MM.1S (cell line): Measurements from ENCODE around the gene CHN1.

Experiments used
- DNase-seq: peaks from one replicate; pipeline ENCODE4 v3.0.0-alpha.2; 2015
- H2AFZ ChIP-seq: fragments of 300-600 bp; sonication (generic); 2 replicates; pipeline ENCODE4 v1.6.0; 2016; ENCODE audit warnings: antibody characterized with exemption, low read length
- H3F3A ChIP-seq: fragments of 300-600 bp; sonication (generic); 2 replicates; pipeline ENCODE4 v1.6.1; 2016; ENCODE audit warnings: mild to moderate bottlenecking, antibody characterized with exemption, low read length, moderate library complexity, mixed read lengths; ENCODE audit not compliant: insufficient read depth
- H3K27ac ChIP-seq: fragments of 300-600 bp; sonication (generic); 2 replicates; pipeline ENCODE4 v1.5.1; 2016; ENCODE audit warnings: mild to moderate bottlenecking, low read length
- H3K27me3 ChIP-seq: fragments of 300-600 bp; sonication (generic); replicated peaks from 2 replicates; pipeline ENCODE4 v1.6.0; 2016; ENCODE audit warnings: low read length; ENCODE audit not compliant: insufficient read depth
- H3K36me3 ChIP-seq: fragments of 300-600 bp; sonication (generic); replicated peaks from 2 replicates; pipeline ENCODE4 v1.6.1; 2016; ENCODE audit warnings: mild to moderate bottlenecking, low read length, mixed read lengths; ENCODE audit not compliant: insufficient read depth
- H3K4me1 ChIP-seq: fragments of 300-600 bp; sonication (generic); 2 replicates; pipeline ENCODE4 v1.6.1; 2016; ENCODE audit warnings: low read length, mixed read lengths
- H3K4me2 ChIP-seq: fragments of 300-600 bp; sonication (generic); 2 replicates; pipeline ENCODE4 v1.6.0; 2016; ENCODE audit warnings: low read depth, low read length
- H3K4me3 ChIP-seq: fragments of 300-600 bp; sonication (generic); 2 replicates; pipeline ENCODE4 v1.5.1; 2016; ENCODE audit warnings: low read length, mixed read lengths
- H3K79me2 ChIP-seq: fragments of 300-600 bp; sonication (generic); 2 replicates; pipeline ENCODE4 v1.6.1; 2016; ENCODE audit warnings: mixed run types, low read length, mixed read lengths
- H3K9ac ChIP-seq: fragments of 300-600 bp; sonication (generic); 2 replicates; pipeline ENCODE4 v1.6.1; 2016; ENCODE audit warnings: low read length, mixed read lengths
- H3K9me2 ChIP-seq: fragments of 300-600 bp; sonication (generic); replicated peaks from 2 replicates; pipeline ENCODE4 v1.6.1; 2016; ENCODE audit warnings: mild to moderate bottlenecking, low read length, mixed read lengths; ENCODE audit not compliant: insufficient read depth
- H3K9me3 ChIP-seq: fragments of 300-600 bp; sonication (generic); replicated peaks from 2 replicates; pipeline ENCODE4 v1.6.1; 2016; ENCODE audit warnings: mild to moderate bottlenecking, low read length, mixed read lengths; ENCODE audit not compliant: insufficient read depth
- H4K20me1 ChIP-seq: fragments of 300-600 bp; sonication (generic); 2 replicates; pipeline ENCODE4 v1.6.1; 2016; ENCODE audit warnings: mild to moderate bottlenecking, low read length, moderate library complexity, mixed read lengths; ENCODE audit not compliant: insufficient read depth
- CTCF ChIP-seq: fragments of 300-600 bp; sonication (generic); IDR thresholded peaks from 2 replicates; pipeline ENCODE4 v1.5.1; 2016; ENCODE audit warnings: antibody characterized with exemption, low read length, mixed read lengths
- EZH2 ChIP-seq: fragments of 300-600 bp; sonication (generic); optimal IDR thresholded peaks from 2 replicates; pipeline ENCODE3; 2017; ENCODE audit warnings: low read depth, mild to moderate bottlenecking, antibody characterized with exemption, low read length, mixed read lengths
- EZH2phosphoT487 ChIP-seq: fragments of 300-600 bp; sonication (generic); IDR thresholded peaks from 2 replicates; pipeline ENCODE4 v1.6.1; 2018; ENCODE audit warnings: antibody characterized with exemption, low read length

Gene CHN1

DNA sequence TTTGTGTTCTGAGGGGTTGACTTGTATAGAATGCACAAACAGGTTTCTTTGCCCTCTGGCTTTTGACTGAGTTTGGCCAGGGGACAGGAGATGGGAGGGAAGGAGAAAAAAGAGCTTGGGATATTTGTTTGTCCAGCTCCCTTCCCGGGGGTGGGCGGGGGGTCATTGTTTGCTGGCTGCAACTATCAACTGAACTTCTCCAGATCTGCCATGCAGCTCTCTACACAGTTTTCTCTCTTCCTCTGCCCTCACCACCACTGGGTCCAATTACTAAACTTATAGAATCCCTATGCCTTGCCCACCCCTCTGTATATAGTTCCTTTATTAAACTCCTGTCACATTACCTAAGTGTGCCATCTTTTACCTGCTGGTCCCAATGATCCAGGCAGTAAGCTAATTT, 32.8 kb upstream of the CHN1 start:
- no peaks in the 10 kb centered on the region for H3K36me3 ChIP-seq
- no peaks in the 10 kb centered on the region for H3K27me3 ChIP-seq
- no peaks in the 10 kb centered on the region for H3F3A ChIP-seq
- no peaks in the 10 kb centered on the region for H3K9me3 ChIP-seq
- H3K4me2 ChIP-seq, result no peak overlapping the region
- H3K9me2 ChIP-seq, result no peaks in the 10 kb centered on the region
- no peak for TF ChIP-seq EZH2phosphoT487
- no peak overlapping the region for H3K4me3 ChIP-seq
- no peak overlapping the region for H3K9ac ChIP-seq
- H3K79me2 ChIP-seq, result no peaks in the 10 kb centered on the region
- no peak overlapping the region for H3K27ac ChIP-seq
- H3K4me1 ChIP-seq, result peaks cover 13% of the 10 kb centered on the region
- H2AFZ ChIP-seq, result no peak overlapping the region
- no peak for DNase-seq
- H4K20me1 ChIP-seq, result no peaks in the 10 kb centered on the region

GRCh38 chr2:175036582-175037018, 31.4 kb upstream of the CHN1 start:
- DNase-seq, result peak; percentile 79
- Histone ChIP-seq H3K9me3 (no peaks in the 10 kb centered on the region), H3K36me3 (no peaks in the 10 kb centered on the region), H3F3A (no peaks in the 10 kb centered on the region), H3K9ac (no peak overlapping the region), H4K20me1 (no peaks in the 10 kb centered on the region), H3K4me2 (peak overlapping the region; percentile 31; the same call in 1 of the 2 replicates), H3K4me3 (no peak overlapping the region), H3K4me1 (peaks cover 13% of the 10 kb centered on the region), H3K27me3 (no peaks in the 10 kb centered on the region), H3K27ac (no peak overlapping the region), H2AFZ (peak overlapping the region; percentile 58), H3K79me2 (no peaks in the 10 kb centered on the region), H3K9me2 (no peaks in the 10 kb centered on the region)
- peak; percentile 55 for TF ChIP-seq CTCF
- TF ChIP-seq EZH2, result no peak

- Histone ChIP-seq H3F3A (no peaks in the 10 kb centered on the region), H3K36me3 (no peaks in the 10 kb centered on the region), H3K27ac (no peak overlapping the region), H3K9me3 (no peaks in the 10 kb centered on the region), H3K9me2 (no peaks in the 10 kb centered on the region), H3K4me1 (peaks cover 14% of the 10 kb centered on the region), H3K4me3 (no peak overlapping the region), H3K27me3 (no peaks in the 10 kb centered on the region), H3K79me2 (no peaks in the 10 kb centered on the region), H4K20me1 (no peaks in the 10 kb centered on the region), H3K9ac (no peak overlapping the region), H3K4me2 (no peak overlapping the region), H2AFZ (peak overlapping the region; percentile 58)
- no peak for DNase-seq
- no peak for TF ChIP-seq EZH2phosphoT487
- no peak for TF ChIP-seq CTCF
- TF ChIP-seq EZH2, result no peak
Observed at GRCh38 chr2:175035806-175036205, 30.6 kb upstream of the CHN1 start.

- no peak overlapping the region for H3K4me2 ChIP-seq
- H3K36me3 ChIP-seq, result no peaks in the 10 kb centered on the region
Observed at GRCh38 chr2:175034716-175035115, 29.5 kb upstream of the CHN1 start.

More at GRCh38 chr2:175034716-175035115, 29.5 kb upstream of the CHN1 start:
- Histone ChIP-seq H3K79me2 (no peaks in the 10 kb centered on the region), H3F3A (no peaks in the 10 kb centered on the region), H2AFZ (no peak overlapping the region), H3K9me3 (no peaks in the 10 kb centered on the region), H3K9ac (no peak overlapping the region), H3K4me1 (peaks cover 25% of the 10 kb centered on the region), H3K27me3 (no peaks in the 10 kb centered on the region), H4K20me1 (no peaks in the 10 kb centered on the region), H3K27ac (no peak overlapping the region), H3K9me2 (no peaks in the 10 kb centered on the region), H3K4me3 (no peak overlapping the region)
- TF ChIP-seq EZH2phosphoT487 (no peak), EZH2 (no peak), CTCF (no peak)
- DNase-seq, result no peak
